Nephron (organoid): ENCODE measurements around the gene CHL1.
A peak's percentile ranks its signal among the peaks of the same experiment; 100 is the strongest.

ENCODE experiments used
- H3K27ac Mint-ChIP-seq, 3 experiments: 2 replicates each; pipeline ENCODE4 v1.8.0; 2020; ENCODE audit warnings: mixed read lengths in 3 of 3, mild to moderate bottlenecking in 2 of 3, moderate library complexity in 1 of 3
- H3K27me3 Mint-ChIP-seq: 2 replicates; pipeline ENCODE4 v1.8.0; 2021; ENCODE audit warnings: low read depth, mild to moderate bottlenecking, moderate library complexity, mixed read lengths
- H3K36me3 Mint-ChIP-seq: 2 replicates; pipeline ENCODE4 v1.8.0; 2020; ENCODE audit warnings: low read depth, mixed read lengths
- H3K4me1 Mint-ChIP-seq: 2 replicates; pipeline ENCODE4 v1.8.0; 2020; ENCODE audit warnings: mixed read lengths
- H3K4me3 Mint-ChIP-seq, 3 experiments: 2 replicates each; pipeline ENCODE4 v1.8.0; 2020; ENCODE audit warnings: mild to moderate bottlenecking in 3 of 3, mixed read lengths in 3 of 3, moderate library complexity in 2 of 3
- H3K9me3 Mint-ChIP-seq: 2 replicates; pipeline ENCODE4 v1.8.0; 2020; ENCODE audit warnings: mixed read lengths
- CTCF ChIP-seq, 3 experiments: fragments of 200-600 bp; sonication (generic); IDR thresholded peaks; one replicate each; pipeline ENCODE4 v1.5.0; 2021; ENCODE audit warnings: antibody characterized with exemption in 3 of 3; ENCODE audit not compliant: unreplicated experiment in 3 of 3

The CHL1 gene

GRCh38 chr3:350871-351371 is 154.4 kb downstream of the CHL1 start:
- Mint-ChIP-seq H3K9me3 (no peaks in the 10 kb centered on the region), H3K4me1 (peaks cover 12% of the 10 kb centered on the region), H3K27me3 (peaks cover 12% of the 10 kb centered on the region), H3K4me3 (no peak overlapping the region), H3K36me3 (no peaks in the 10 kb centered on the region), H3K27ac (no peak overlapping the region)
- no peak for TF ChIP-seq CTCF (IDR thresholded peaks at IDR 0.05; ENCODE audit: unreplicated experiment in 3 of 3)

DNA sequence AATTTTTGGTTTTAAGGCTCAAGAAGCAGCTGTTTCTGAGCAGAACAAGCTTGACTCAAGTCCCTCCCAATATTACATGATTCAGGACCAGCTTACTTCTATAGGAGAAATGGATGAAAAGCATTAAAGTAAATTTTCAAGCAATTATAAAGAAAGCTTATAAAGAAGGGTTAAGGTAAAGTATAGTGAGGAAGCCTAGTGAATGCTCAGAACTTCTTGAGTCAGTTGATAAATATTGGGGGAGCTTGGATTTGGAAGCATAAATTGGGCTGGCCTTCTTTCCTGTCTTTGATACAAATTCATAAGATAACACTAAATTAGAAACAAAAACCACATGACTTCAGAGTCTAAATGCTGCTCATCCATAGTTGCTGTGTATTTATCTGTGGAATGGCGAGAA is 156.0 kb downstream of the CHL1 start:
- H3K9me3 Mint-ChIP-seq = no peaks in the 10 kb centered on the region
- no peak overlapping the region for H3K4me3 Mint-ChIP-seq
- no peaks in the 10 kb centered on the region for H3K36me3 Mint-ChIP-seq
- H3K27me3 Mint-ChIP-seq = peaks cover 12% of the 10 kb centered on the region
- TF ChIP-seq CTCF (IDR thresholded peaks at IDR 0.05; ENCODE audit: unreplicated experiment in 3 of 3) = no peak
- peaks cover 26% of the 10 kb centered on the region for H3K4me1 Mint-ChIP-seq
- H3K27ac Mint-ChIP-seq = no peak overlapping the region

DNA sequence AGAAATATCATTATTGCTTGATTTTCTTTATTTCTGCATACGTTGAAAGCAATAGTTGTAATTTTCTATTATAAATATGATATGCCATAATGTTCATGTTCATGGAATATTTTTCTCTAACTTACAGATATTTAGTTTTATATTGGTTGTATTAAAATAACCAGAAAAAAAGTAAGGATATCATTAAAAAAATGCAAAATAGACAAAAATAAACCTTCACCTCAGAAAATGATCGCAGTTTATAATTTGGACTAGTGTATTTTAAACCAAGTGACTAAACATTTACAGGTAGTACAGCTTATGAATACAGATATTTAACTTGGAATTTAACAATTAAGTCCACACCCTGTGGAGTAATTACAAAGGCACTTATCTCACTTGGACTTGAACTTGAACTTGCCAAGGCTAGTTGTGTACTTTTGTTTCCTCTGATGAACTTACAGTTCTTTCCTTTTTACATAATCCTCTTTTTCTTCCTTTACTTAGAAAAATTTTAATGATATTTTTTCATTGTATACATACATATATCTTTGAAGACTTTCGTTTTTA is 156.7 kb downstream of the CHL1 start:
- H3K4me3 Mint-ChIP-seq = no peak overlapping the region
- H3K27ac Mint-ChIP-seq = no peak overlapping the region
- H3K4me1 Mint-ChIP-seq = peaks cover 26% of the 10 kb centered on the region
- no peaks in the 10 kb centered on the region for H3K9me3 Mint-ChIP-seq
- no peak for TF ChIP-seq CTCF (IDR thresholded peaks at IDR 0.05; ENCODE audit: unreplicated experiment in 3 of 3)
- H3K36me3 Mint-ChIP-seq = no peaks in the 10 kb centered on the region
- peaks cover 12% of the 10 kb centered on the region for H3K27me3 Mint-ChIP-seq

- peak; percentile 76 to 81 (median 81) for TF ChIP-seq CTCF (IDR thresholded peaks at IDR 0.05; ENCODE audit: unreplicated experiment in 3 of 3)
- Mint-ChIP-seq H3K9me3 (no peaks in the 10 kb centered on the region), H3K4me3 (no peak overlapping the region), H3K4me1 (peaks cover 26% of the 10 kb centered on the region), H3K36me3 (no peaks in the 10 kb centered on the region), H3K27ac (peak overlapping the region; percentile 65 to 92 (median 69)), H3K27me3 (peaks cover 12% of the 10 kb centered on the region)
These were observed 157.9 kb downstream of the CHL1 start for GRCh38 chr3:354432-354831.

DNA sequence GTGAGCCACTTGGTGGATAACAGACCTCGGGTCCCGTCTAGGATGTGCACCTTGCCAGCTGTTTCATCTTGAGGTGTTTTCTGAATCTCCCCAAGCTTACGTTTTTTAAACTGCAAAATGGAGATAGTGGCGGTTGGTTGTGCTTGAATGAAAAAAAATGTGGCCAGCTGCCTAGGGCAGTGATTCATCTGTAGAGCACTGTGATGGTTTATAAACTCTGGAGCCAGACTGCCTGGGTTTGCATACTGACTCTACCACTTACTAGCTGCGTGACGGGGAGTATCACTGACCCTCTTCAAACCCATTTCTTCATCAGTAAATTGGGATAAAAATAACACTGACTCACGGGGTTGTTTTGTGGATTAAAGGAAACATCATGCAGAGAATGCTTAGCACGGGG is 159.1 kb downstream of the CHL1 start:
- Mint-ChIP-seq H3K27me3 (peaks cover 12% of the 10 kb centered on the region), H3K36me3 (no peaks in the 10 kb centered on the region), H3K4me1 (peaks cover 26% of the 10 kb centered on the region), H3K27ac (peak overlapping the region in 2 of 3 experiments; percentile 23 to 65), H3K4me3 (no peak overlapping the region), H3K9me3 (no peaks in the 10 kb centered on the region)
- no peak for TF ChIP-seq CTCF (IDR thresholded peaks at IDR 0.05; ENCODE audit: unreplicated experiment in 3 of 3)

GRCh38 chr3:356952-357351 is 160.4 kb downstream of the CHL1 start:
- TF ChIP-seq CTCF (IDR thresholded peaks at IDR 0.05; ENCODE audit: unreplicated experiment in 3 of 3) = no peak
- Mint-ChIP-seq H3K4me3 (no peak overlapping the region), H3K9me3 (no peaks in the 10 kb centered on the region), H3K27me3 (peaks cover 7% of the 10 kb centered on the region), H3K27ac (peak overlapping the region; percentile 15 to 58 (median 16)), H3K4me1 (peaks cover 17% of the 10 kb centered on the region), H3K36me3 (no peaks in the 10 kb centered on the region)
